Measurements from ENCODE around the gene ADAMTS16. TPM values are rescaled to one million over a fixed set of nuclear protein-coding genes. Genes with fewer than 3 reads are reported as not detected.

ADAMTS16 gene
- total RNA-seq, 2 donors from 2014 or later, result 0.11 TPM; not detected in 1

DNA sequence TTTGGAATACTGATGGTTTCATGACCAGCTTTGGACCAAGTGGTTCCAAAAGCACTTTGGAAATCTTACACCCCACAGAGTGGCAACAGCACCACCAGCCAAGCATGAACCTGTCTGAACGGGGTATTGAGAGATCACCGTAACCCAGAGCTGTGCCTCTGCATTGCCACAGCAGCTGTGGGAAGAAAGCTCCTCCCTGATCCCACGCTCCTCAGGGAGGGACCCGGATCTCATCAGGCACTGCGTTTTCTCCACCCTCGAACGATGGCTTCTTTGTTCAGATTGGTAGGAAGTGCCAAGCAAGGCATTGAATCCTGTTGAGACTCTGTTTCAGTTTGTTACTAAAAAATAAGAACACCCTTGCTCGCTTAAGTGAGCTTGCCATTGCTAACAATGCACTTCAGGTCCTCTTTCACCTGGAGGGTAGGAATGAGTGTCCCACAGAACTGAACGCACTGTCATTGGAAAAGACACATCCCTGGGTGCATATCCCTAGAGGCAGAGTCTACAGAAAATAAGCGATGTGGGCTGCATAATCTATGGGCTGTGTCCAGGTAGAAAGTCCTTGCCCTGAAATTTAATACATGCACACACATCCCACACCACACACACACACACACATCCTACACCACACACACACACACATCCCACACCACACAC, 164.4 kb downstream of the ADAMTS16 start:
- 40% methylated on average over 10 of the region's 10 CpGs for WGBS
- Histone ChIP-seq H3K36me3 (no peaks in the 10 kb centered on the region), H3K4me1 (replicated peaks) (no peaks in the 10 kb centered on the region), H3K27me3 (replicated peaks; ENCODE audit: insufficient read depth) (no peaks in the 10 kb centered on the region), H3K9me3 (no peaks in the 10 kb centered on the region), H3K27ac (no peak overlapping the region), H3K4me3 (no peak overlapping the region)
- DNase-seq (ENCODE audit: low spot score), result no peak
- intact Hi-C loops (cut with DNase I), result no loop called here
- TF ChIP-seq, protein P1, sequence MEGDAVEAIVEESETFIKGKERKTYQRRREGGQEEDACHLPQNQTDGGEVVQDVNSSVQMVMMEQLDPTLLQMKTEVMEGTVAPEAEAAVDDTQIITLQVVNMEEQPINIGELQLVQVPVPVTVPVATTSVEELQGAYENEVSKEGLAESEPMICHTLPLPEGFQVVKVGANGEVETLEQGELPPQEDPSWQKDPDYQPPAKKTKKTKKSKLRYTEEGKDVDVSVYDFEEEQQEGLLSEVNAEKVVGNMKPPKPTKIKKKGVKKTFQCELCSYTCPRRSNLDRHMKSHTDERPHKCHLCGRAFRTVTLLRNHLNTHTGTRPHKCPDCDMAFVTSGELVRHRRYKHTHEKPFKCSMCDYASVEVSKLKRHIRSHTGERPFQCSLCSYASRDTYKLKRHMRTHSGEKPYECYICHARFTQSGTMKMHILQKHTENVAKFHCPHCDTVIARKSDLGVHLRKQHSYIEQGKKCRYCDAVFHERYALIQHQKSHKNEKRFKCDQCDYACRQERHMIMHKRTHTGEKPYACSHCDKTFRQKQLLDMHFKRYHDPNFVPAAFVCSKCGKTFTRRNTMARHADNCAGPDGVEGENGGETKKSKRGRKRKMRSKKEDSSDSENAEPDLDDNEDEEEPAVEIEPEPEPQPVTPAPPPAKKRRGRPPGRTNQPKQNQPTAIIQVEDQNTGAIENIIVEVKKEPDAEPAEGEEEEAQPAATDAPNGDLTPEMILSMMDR (IDR thresholded peaks at IDR 0.05), result no peak
- TF ChIP-seq POLR2A (IDR thresholded peaks at IDR 0.05), result no peak
- TF ChIP-seq POLR2AphosphoS5 (IDR thresholded peaks at IDR 0.05), result no peak

DNA sequence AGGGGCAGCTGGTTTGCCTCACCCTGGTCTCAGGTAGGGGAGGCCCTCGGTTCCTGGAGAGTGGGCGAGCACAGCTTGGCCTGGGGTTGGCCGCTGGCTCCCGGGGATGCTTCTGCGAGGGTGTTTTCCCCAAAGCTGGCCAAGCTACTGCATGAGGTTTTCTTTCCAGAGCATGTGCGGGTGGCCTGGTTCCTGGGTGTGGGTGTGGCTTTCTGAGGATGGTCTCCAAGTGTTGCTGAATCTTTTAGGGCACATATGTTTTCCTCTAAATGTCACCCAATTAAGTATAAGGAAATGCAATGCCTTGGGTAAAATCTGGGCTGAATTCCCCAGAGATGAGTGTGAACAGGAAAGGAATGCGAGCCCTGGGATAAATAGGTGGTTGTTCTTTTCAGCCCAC, 166.6 kb downstream of the ADAMTS16 start:
- no peaks in the 10 kb centered on the region for H3K36me3 ChIP-seq
- 52% methylated on average over 7 of the region's 7 CpGs for WGBS
- H3K9me3 ChIP-seq, result no peaks in the 10 kb centered on the region
- no peak overlapping the region for H3K4me3 ChIP-seq
- H3K27ac ChIP-seq, result no peak overlapping the region
- no peaks in the 10 kb centered on the region for H3K27me3 ChIP-seq (replicated peaks; ENCODE audit: insufficient read depth)
- no peak for DNase-seq (ENCODE audit: low spot score)
- intact Hi-C loops (cut with DNase I), result no loop called here
- peaks cover 3% of the 10 kb centered on the region for H3K4me1 ChIP-seq (replicated peaks)
- TF ChIP-seq, protein P1 (IDR thresholded peaks at IDR 0.05), result no peak
- no peak for TF ChIP-seq POLR2AphosphoS5 (IDR thresholded peaks at IDR 0.05)
- no peak for TF ChIP-seq POLR2A (IDR thresholded peaks at IDR 0.05)

DNA sequence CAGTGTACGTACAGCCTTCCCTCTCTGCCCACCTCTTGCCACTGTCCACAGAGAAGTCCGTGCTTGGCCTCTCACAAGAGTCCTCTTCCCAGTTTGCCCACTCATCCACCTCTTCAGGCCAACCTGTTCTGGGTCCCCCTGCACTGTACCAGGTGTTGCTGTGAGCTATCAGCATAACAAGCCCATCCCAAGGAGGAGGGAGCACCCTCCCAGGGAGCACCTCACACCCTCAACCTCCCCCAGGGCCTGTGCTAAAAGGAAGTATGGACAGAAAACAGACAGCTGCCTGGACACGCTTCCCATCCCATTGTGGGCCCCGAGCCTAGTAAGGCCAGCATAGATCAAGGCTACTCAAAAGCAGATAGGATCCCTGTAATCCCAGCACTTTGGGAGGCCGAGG, 168.2 kb downstream of the ADAMTS16 start:
- TF ChIP-seq POLR2A (IDR thresholded peaks at IDR 0.05) (no peak), POLR2AphosphoS5 (IDR thresholded peaks at IDR 0.05) (no peak)
- TF ChIP-seq, protein P1 (IDR thresholded peaks at IDR 0.05), result no peak
- no peak for DNase-seq (ENCODE audit: low spot score)
- Histone ChIP-seq H3K27ac (no peak overlapping the region), H3K4me1 (replicated peaks) (peaks cover 3% of the 10 kb centered on the region), H3K9me3 (no peaks in the 10 kb centered on the region), H3K36me3 (no peaks in the 10 kb centered on the region), H3K27me3 (replicated peaks; ENCODE audit: insufficient read depth) (no peaks in the 10 kb centered on the region), H3K4me3 (no peak overlapping the region)
- intact Hi-C loops (cut with DNase I), result no loop called here
- WGBS, result 88% methylated on average over 5 of the region's 5 CpGs

DNA sequence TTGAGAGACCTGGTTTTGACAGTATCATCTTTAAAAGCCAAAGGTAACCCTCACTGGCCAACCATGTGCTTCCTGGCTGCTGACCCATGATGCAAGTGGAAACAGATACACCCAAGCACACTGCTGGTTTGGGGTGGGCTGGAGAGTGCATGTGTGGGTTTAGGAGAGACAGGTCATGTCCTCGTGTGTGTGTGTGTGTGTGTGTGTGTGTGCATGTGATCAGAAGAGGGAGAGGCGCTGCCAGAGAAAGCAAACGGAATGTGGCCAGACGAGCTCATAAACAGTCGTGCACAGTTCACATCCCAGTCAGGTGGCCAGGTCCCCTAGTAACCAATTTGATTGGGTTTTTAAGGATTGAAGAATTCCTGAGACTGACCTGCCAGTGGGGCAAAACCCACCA, 169.5 kb downstream of the ADAMTS16 start:
- no peak overlapping the region for H3K27ac ChIP-seq
- TF ChIP-seq POLR2A (IDR thresholded peaks at IDR 0.05), result no peak
- TF ChIP-seq POLR2AphosphoS5 (IDR thresholded peaks at IDR 0.05), result peak; percentile 47
- TF ChIP-seq, protein P1 (IDR thresholded peaks at IDR 0.05), result no peak
- no peaks in the 10 kb centered on the region for H3K36me3 ChIP-seq
- 51% methylated on average over 5 of the region's 5 CpGs for WGBS
- no peaks in the 10 kb centered on the region for H3K9me3 ChIP-seq
- intact Hi-C loops (cut with DNase I), result no loop called here
- no peak overlapping the region for H3K4me3 ChIP-seq
- DNase-seq (ENCODE audit: low spot score), result peak; percentile 66
- H3K27me3 ChIP-seq (replicated peaks; ENCODE audit: insufficient read depth), result no peaks in the 10 kb centered on the region
- H3K4me1 ChIP-seq (replicated peaks), result peaks cover 3% of the 10 kb centered on the region

DNA sequence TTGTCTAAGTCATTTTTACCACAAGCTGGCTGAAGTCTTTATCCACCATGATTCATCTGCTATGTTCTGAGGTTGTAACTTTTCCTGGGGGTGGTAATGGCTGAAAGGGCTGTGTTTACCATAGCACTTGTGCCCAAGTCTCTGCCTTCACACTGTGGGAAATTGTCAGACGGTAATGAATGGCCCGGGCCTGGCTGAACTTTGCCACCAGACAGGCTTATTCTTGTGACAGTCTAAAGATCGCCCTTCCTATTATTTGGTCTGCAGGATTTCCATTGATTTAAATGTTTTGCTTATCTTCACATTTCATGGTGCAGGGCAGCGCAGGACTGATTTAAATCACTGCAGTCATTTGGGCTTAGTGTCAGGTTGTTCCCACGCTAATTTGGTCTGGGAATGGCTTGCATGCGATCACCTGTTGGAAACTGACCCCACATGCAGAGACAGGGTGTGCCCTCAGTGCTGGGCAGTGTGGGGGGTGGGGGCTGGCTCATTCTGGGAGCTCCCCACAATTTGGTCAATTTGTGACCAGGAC, 173.0 kb downstream of the ADAMTS16 start:
- H3K27ac ChIP-seq, result no peak overlapping the region

More for the DNA sequence above, 173.0 kb downstream of the ADAMTS16 start:
- intact Hi-C loops (cut with DNase I), result no loop called here
- H3K36me3 ChIP-seq, result no peaks in the 10 kb centered on the region
- no peaks in the 10 kb centered on the region for H3K27me3 ChIP-seq (replicated peaks; ENCODE audit: insufficient read depth)
- peaks cover 3% of the 10 kb centered on the region for H3K4me1 ChIP-seq (replicated peaks)
- DNase-seq (ENCODE audit: low spot score), result no peak
- no peaks in the 10 kb centered on the region for H3K9me3 ChIP-seq
- 76% methylated on average over 6 of the region's 6 CpGs for WGBS
- H3K4me3 ChIP-seq, result no peak overlapping the region
- TF ChIP-seq POLR2AphosphoS5 (IDR thresholded peaks at IDR 0.05) (no peak), POLR2A (IDR thresholded peaks at IDR 0.05) (no peak)
- TF ChIP-seq, protein P1 (IDR thresholded peaks at IDR 0.05), result no peak
